Endodermal cell (in vitro differentiated cells): ENCODE measurements around the gene KPNA3. TPM values are rescaled to one million over a fixed set of nuclear protein-coding genes. Genes with fewer than 3 reads are reported as not detected.

ENCODE experiments used
- DNase-seq: peaks from one replicate; pipeline ENCODE4 v3.0.0-alpha.2; 2017
- H3K27ac ChIP-seq: 2 replicates; pipeline ENCODE4 v1.5.1; 2013; ENCODE audit warnings: mild to moderate bottlenecking, low read depth, low read length, moderate library complexity
- H3K27me3 ChIP-seq: 2 replicates; pipeline ENCODE4 v1.6.1; 2013; ENCODE audit warnings: mild to moderate bottlenecking, low read length, moderate library complexity; ENCODE audit not compliant: insufficient read depth, control insufficient read depth, poor library complexity, severe bottlenecking
- H3K36me3 ChIP-seq: 2 replicates; pipeline ENCODE4 v1.7.0; 2013; ENCODE audit warnings: mild to moderate bottlenecking, low read length, moderate library complexity; ENCODE audit not compliant: control insufficient read depth, insufficient read depth
- H3K4me1 ChIP-seq: one replicate; pipeline ENCODE4 v1.7.0; 2013; ENCODE audit warnings: low read length; ENCODE audit not compliant: control insufficient read depth, insufficient read depth
- H3K4me3 ChIP-seq: 2 replicates; pipeline ENCODE4 v1.5.1; 2013; ENCODE audit warnings: mild to moderate bottlenecking, low read length, moderate library complexity
- H3K9ac ChIP-seq: 2 replicates; pipeline ENCODE4 v1.6.1; 2013; ENCODE audit warnings: mild to moderate bottlenecking, low read length, moderate library complexity; ENCODE audit not compliant: poor library complexity, severe bottlenecking; ENCODE audit errors: extremely low read depth
- H3K9me3 ChIP-seq: 2 replicates; pipeline ENCODE4 v1.6.1; 2013; ENCODE audit warnings: mild to moderate bottlenecking, low read length, moderate library complexity; ENCODE audit not compliant: control insufficient read depth
- H3K27ac Mint-ChIP-seq: 2 replicates; pipeline ENCODE4 v1.8.0; 2020; ENCODE audit warnings: mixed read lengths
- H3K27me3 Mint-ChIP-seq: 2 replicates; pipeline ENCODE4 v1.8.0; 2021; ENCODE audit warnings: mild to moderate bottlenecking, mixed read lengths; ENCODE audit not compliant: insufficient read depth
- H3K36me3 Mint-ChIP-seq: 2 replicates; pipeline ENCODE4 v1.8.0; 2020; ENCODE audit warnings: low read depth, mixed read lengths
- H3K4me1 Mint-ChIP-seq: 2 replicates; pipeline ENCODE4 v1.8.0; 2020; ENCODE audit warnings: mixed read lengths
- H3K4me3 Mint-ChIP-seq: 2 replicates; pipeline ENCODE4 v1.8.0; 2020; ENCODE audit warnings: mild to moderate bottlenecking, moderate library complexity, mixed read lengths
- H3K9me3 Mint-ChIP-seq: 2 replicates; pipeline ENCODE4 v1.8.0; 2020; ENCODE audit warnings: mild to moderate bottlenecking, mixed read lengths
- WGBS, 2 experiments: methylation state at CpG; one replicate each; pipeline versions ENCODE4 v1.1.5 to v1.1.7; 2013; ENCODE audit warnings: missing lambda C conversion rate in 2 of 2, mixed read lengths in 1 of 2; ENCODE audit not compliant: insufficient coverage in 1 of 2, insufficient read length in 1 of 2; 5-methylcytosine and 5-hydroxymethylcytosine counted together
- total RNA-seq, 2 donors: library from RNA; stranded (reverse); fragmentation: NEBNext Ultra II Directional in 1 of 2; extraction: Animal tissue kit (Norgen Biotek cat#: 25700) in 1 of 2; gene quantifications; 2 replicates in 1 of 2; 3 replicates in 1 of 2; pipeline ENCODE4 v1.2.1, GENCODE V29; 2021
- TF ChIP-seq, protein P1 (sequence below): fragments of 200-600 bp; sonication (generic); conservative IDR thresholded peaks from 2 replicates; pipeline ENCODE4 v1.5.0; 2021; ENCODE audit warnings: antibody characterized with exemption, mild to moderate bottlenecking

Gene KPNA3
- total RNA-seq, 2 donors from 2014 or later, result 59.0 to 64.2 TPM

DNA sequence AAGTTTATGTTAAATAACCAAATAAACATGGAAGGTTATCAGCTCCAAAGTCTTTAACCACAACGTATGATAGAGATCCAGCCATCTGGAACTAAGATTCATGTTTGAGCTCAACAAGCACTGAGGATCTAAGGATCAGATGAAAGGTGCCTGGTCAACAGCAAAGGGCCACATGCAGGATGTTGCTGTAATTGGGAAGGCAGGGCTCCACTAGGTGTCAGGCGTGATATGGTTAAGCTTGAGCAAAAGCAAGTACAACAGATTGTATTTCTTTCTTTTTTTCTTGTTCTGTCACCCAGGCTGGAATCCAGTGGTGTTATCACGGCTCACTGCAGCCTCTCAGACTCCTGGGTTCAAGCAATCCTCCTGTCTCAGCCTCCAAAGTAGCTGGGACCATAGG, 113.2 kb downstream of the KPNA3 start:
- Histone ChIP-seq H3K27ac (no peak overlapping the region), H3K9me3 (peaks cover 9% of the 10 kb centered on the region), H3K9ac (no peak overlapping the region), H3K4me1 (no peaks in the 10 kb centered on the region), H3K36me3 (peaks cover 39% of the 10 kb centered on the region), H3K4me3 (no peak overlapping the region), H3K27me3 (no peaks in the 10 kb centered on the region)
- H3K27me3 Mint-ChIP-seq, result no peaks in the 10 kb centered on the region
- H3K4me1 Mint-ChIP-seq, result no peaks in the 10 kb centered on the region
- peaks cover 23% of the 10 kb centered on the region for H3K9me3 Mint-ChIP-seq
- peaks cover 66% of the 10 kb centered on the region for H3K36me3 Mint-ChIP-seq
- DNase-seq, result peak; percentile 10
- H3K27ac Mint-ChIP-seq, result no peak overlapping the region
- TF ChIP-seq, protein P1, sequence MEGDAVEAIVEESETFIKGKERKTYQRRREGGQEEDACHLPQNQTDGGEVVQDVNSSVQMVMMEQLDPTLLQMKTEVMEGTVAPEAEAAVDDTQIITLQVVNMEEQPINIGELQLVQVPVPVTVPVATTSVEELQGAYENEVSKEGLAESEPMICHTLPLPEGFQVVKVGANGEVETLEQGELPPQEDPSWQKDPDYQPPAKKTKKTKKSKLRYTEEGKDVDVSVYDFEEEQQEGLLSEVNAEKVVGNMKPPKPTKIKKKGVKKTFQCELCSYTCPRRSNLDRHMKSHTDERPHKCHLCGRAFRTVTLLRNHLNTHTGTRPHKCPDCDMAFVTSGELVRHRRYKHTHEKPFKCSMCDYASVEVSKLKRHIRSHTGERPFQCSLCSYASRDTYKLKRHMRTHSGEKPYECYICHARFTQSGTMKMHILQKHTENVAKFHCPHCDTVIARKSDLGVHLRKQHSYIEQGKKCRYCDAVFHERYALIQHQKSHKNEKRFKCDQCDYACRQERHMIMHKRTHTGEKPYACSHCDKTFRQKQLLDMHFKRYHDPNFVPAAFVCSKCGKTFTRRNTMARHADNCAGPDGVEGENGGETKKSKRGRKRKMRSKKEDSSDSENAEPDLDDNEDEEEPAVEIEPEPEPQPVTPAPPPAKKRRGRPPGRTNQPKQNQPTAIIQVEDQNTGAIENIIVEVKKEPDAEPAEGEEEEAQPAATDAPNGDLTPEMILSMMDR, result no peak
- 90 to 93% methylated on average over 3 of the region's 3 CpGs for WGBS, 2 experiments
- no peak overlapping the region for H3K4me3 Mint-ChIP-seq

DNA sequence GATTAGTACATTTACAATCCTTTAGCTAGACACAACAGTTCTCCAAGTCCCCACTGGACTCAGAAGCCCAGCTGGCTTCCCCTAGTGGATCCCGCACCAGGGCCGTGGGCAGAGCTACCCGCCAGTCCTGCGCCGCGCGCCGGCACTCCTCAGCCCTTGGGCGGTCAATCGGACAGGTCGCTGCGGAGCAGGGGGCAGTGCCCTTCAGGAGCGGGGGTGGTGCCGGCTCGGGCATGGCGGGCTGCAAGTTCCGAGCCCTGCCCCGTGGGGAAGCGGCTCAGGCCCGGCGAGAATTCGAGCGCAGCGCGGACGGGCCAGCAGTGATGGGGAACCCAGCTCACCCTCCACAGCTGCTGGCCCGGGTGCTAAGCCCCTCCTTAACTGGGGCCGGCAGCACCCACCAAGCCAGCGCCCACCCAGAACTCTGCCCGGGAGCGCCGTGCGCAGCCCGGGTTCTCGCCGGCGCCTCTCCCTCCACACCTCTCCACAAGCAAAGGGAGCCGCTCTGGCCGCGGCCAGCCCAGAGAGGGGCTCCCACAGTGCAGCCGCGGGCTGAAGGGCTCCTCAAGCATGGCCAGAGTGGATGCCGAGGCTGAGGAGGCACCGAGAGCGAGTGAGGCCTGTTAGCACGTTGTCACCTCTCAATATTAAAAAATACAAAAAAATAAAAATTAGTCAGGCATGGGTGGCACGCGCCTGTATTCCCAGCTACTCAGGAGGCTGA, 114.1 kb downstream of the KPNA3 start:
- peaks cover 38% of the 10 kb centered on the region for H3K36me3 ChIP-seq
- Mint-ChIP-seq H3K9me3 (peaks cover 23% of the 10 kb centered on the region), H3K27me3 (no peaks in the 10 kb centered on the region), H3K4me3 (no peak overlapping the region), H3K27ac (no peak overlapping the region), H3K36me3 (peaks cover 61% of the 10 kb centered on the region), H3K4me1 (no peaks in the 10 kb centered on the region)
- H3K9me3 ChIP-seq, result peaks cover 9% of the 10 kb centered on the region
- no peak overlapping the region for H3K9ac ChIP-seq
- no peak overlapping the region for H3K27ac ChIP-seq
- DNase-seq, result no peak
- 94 to 95% methylated on average over 17 to 48 of the region's 48 CpGs for WGBS, 2 experiments
- TF ChIP-seq, protein P1, result no peak
- no peaks in the 10 kb centered on the region for H3K27me3 ChIP-seq
- no peaks in the 10 kb centered on the region for H3K4me1 ChIP-seq
- H3K4me3 ChIP-seq, result no peak overlapping the region

DNA sequence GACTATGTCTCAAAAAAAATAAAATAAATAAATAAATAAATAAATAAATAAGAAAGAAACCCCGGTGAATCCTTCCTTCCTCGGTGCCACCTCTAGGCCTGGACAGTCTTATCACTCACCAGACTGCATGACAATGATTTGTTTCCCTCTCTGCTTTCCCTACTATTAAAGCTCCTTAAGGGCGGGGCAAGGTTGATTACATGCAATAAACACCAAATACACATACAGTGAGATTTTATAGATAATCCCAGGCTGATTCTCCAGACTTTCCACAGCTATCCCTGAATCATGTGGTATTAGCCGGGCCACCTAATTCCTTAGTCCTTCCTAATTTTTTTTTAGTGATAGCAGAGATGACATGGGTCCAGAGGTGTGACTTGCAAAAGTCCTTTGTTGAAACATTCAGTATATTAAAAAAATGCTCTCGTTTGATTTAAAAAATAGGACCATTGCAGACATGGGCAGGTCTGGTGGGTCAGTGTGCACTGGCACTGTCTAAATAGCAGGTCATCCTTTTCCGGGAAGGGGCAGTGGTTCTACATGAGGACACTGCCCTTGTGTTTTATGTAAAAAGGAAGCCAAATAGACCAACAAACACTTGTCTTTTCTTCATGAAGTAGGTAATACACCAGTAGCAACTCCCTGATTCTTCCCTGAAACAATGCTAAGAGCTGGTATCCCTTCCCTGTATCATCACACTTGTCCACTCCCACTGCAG, 115.7 kb downstream of the KPNA3 start:
- H3K36me3 Mint-ChIP-seq, result peaks cover 53% of the 10 kb centered on the region
- TF ChIP-seq, protein P1, result no peak
- DNase-seq, result no peak
- H3K27me3 Mint-ChIP-seq, result no peaks in the 10 kb centered on the region
- peaks cover 23% of the 10 kb centered on the region for H3K9me3 Mint-ChIP-seq
- Histone ChIP-seq H3K9me3 (peaks cover 9% of the 10 kb centered on the region), H3K4me1 (no peaks in the 10 kb centered on the region), H3K27ac (no peak overlapping the region), H3K36me3 (peaks cover 38% of the 10 kb centered on the region), H3K27me3 (no peaks in the 10 kb centered on the region), H3K4me3 (no peak overlapping the region), H3K9ac (no peak overlapping the region)
- peaks cover 3% of the 10 kb centered on the region for H3K4me1 Mint-ChIP-seq
- H3K27ac Mint-ChIP-seq, result no peak overlapping the region
- H3K4me3 Mint-ChIP-seq, result no peak overlapping the region
- WGBS, 2 experiments, result 93 to 95% methylated on average over 3 to 6 of the region's 6 CpGs
